Measurements from ENCODE around the gene RALGAPB. TPM values are rescaled to one million over a fixed set of nuclear protein-coding genes. Genes with fewer than 3 reads are reported as not detected.

Gene RALGAPB
- total and polyA plus RNA-seq, 2 experiments from 2014 or later = 10.2 to 40.4 TPM

- TF ChIP-seq CTCF (conservative IDR thresholded peaks at IDR 0.05; ENCODE audit: low read depth in 2 of 2) = no peak
- no peak for TF ChIP-seq ZNF114 (CRISPR knock-in tag; IDR thresholded peaks at IDR 0.05)
- no peak for TF ChIP-seq STAT1 (IDR thresholded peaks at IDR 0.05; ENCODE audit: unreplicated experiment)
- TF ChIP-seq REST (IDR thresholded peaks at IDR 0.05; ENCODE audit: unreplicated experiment) = no peak
- TF ChIP-seq POLR2AphosphoS5 (IDR thresholded peaks at IDR 0.05; ENCODE audit: low read depth) = no peak
- no peak for TF ChIP-seq NANOG (IDR thresholded peaks at IDR 0.05; ENCODE audit: borderline replicate concordance)
- TF ChIP-seq ZNF331 (CRISPR knock-in tag; IDR thresholded peaks at IDR 0.05; ENCODE audit: low read depth) = no peak
Observed at GRCh38 chr20:38450412-38450975, 22.1 kb upstream of the RALGAPB start (continued).

GRCh38 chr20:38452880-38453624 is 19.6 kb upstream of the RALGAPB start:
- Histone ChIP-seq H4K20me1 (replicated peaks; ENCODE audit: insufficient read depth) (no peaks in the 10 kb centered on the region), H3K4me3 (no peak overlapping the region), H3K27me3 (ENCODE audit: insufficient read depth) (no peaks in the 10 kb centered on the region), H3F3A (replicated peaks; ENCODE audit: low read depth) (no peaks in the 10 kb centered on the region), H3K27ac (ENCODE audit: low read depth) (no peak overlapping the region), H3K4me2 (no peak overlapping the region), H3K9me2 (ENCODE audit: insufficient read depth) (no peaks in the 10 kb centered on the region), H3K4me1 (ENCODE audit: insufficient read depth) (no peaks in the 10 kb centered on the region), H3K36me3 (ENCODE audit: insufficient read depth) (no peaks in the 10 kb centered on the region), H3K79me2 (replicated peaks; ENCODE audit: insufficient read depth) (no peaks in the 10 kb centered on the region), H2AFZ (no peak overlapping the region)
- no peak for ATAC-seq
- no peak overlapping the region for H3K4me3 Mint-ChIP-seq
- no peak for DNase-seq (ENCODE audit: low spot score)
- H3K27me3 Mint-ChIP-seq (ENCODE audit: insufficient read depth, low read depth, poor library complexity) = peaks cover 7% of the 10 kb centered on the region
- no peak overlapping the region for H3K27ac Mint-ChIP-seq
- peaks cover 4% of the 10 kb centered on the region for H3K4me1 Mint-ChIP-seq
- H3K9me3 Mint-ChIP-seq = no peaks in the 10 kb centered on the region
- peaks cover 30% of the 10 kb centered on the region for H3K36me3 Mint-ChIP-seq (ENCODE audit: low read depth)
- TF ChIP-seq JUNB (IDR thresholded peaks at IDR 0.05; ENCODE audit: unreplicated experiment) = no peak
- no peak for TF ChIP-seq CTCF (conservative IDR thresholded peaks at IDR 0.05; ENCODE audit: low read depth in 2 of 2)
- TF ChIP-seq EZH2phosphoT487 (IDR thresholded peaks at IDR 0.05; ENCODE audit: unreplicated experiment) = no peak
- TF ChIP-seq NANOG (IDR thresholded peaks at IDR 0.05; ENCODE audit: borderline replicate concordance) = no peak
- no peak for TF ChIP-seq REST (IDR thresholded peaks at IDR 0.05; ENCODE audit: unreplicated experiment)
- no peak for TF ChIP-seq STAT1 (IDR thresholded peaks at IDR 0.05; ENCODE audit: unreplicated experiment)

All from GM23338 (cell line).